ENCODE measurements around the gene TBPL2.
"Not testable (repeated sequence)": the region's sequence is repeated elsewhere in the genome, so short reads cannot be mapped to it uniquely, and the experiment has no call there.

TBPL2 gene

DNA sequence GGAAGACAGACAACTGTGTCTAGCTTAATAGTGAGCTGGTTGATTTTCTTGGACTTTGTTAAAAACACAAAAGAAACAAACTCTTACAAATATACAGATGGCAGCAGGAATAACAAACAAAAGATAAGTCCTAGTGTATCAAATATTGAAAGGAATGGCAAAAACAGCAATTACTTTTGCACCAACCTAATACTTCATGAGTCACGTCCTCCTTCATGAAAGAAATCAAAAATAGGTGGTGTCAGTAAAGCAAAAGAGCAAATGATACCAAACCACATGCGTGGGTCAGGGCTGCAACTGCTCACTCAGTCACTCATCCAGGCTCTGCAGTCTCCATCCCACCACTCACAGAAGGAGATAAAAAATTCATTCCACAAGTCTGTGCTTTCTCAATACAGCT is 40.6 kb downstream of the TBPL2 start:
- no peak for DNase-seq

DNA sequence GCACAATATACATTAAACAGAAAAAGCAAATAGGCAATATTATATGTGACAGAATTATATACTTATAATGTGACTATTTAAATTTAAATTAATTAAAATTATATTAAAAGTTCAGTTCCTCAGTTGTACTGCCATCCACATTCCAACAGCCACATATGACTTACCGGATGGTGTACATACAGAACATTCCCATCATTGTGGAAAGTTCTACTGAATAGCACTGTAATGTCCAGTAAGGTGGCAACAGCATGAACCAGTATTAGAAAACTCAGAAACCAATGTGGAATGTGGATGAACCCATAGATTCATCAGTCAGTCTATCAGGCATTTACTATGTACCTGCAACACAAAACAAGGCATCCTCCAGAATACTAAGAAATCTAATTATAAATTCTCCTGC is 41.2 kb downstream of the TBPL2 start:
- DNase-seq = no peak

- DNase-seq = no peak
Observed at GRCh38 chr14:55398679-55399078, 41.7 kb downstream of the TBPL2 start.

DNA sequence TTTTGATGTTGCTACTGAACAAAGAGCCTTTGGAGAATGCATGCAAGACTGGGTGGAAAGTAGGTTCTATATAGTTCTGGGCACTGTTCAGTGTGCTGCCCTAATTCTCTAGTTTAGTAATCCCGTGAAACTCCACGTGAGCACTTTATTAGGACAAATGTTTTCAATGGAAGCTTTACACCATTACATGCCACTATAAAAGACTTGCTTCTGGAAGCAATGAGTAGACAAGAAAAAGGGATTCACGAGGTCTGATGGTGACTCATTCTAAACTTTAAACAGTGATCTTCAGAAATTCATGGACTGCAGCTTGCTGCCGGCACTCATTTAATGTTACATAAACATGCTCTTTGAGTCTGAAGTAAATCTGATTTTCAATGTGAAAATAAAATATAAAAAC is 51.1 kb downstream of the TBPL2 start:
- no peak for DNase-seq

GRCh38 chr14:55388160-55388559 is 52.3 kb downstream of the TBPL2 start:
- no peak for DNase-seq

GRCh38 chr14:55387121-55387520 is 53.3 kb downstream of the TBPL2 start:
- DNase-seq = no peak

DNA sequence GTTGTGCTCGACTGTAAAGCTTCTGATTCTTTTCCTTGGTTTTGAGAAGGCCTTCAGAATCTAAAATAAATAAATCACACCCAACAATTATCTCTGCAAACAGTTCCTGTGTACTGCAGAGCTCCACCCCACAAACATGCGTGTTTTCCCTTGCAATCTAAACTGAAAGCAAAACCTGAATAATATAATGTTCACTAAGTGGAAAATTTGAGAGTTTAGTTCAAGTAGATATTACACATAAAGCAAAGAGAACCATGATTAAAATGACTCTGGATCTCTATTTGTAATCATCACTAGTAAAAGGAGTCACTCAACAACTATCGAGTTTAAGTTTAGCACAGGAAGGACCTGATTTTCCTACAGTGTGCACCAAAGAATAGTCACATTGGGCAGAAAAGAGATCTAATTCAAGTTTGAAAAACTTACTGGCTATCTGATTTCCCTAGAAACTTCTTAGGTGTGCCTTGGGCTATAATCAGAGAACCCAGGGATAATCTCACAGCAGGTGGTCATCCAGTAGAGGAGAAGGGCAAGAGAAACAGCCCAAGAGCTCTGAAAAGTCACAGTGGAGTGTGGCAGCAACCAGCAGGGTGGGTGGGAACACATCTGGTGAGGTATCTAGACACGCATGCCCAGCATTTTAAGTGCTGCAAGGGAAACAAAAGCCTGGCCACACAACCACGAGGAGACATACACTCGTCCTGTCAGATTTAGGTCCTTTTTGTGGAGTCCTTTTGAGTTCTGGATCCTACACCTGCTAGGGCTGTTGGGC is 54.2 kb downstream of the TBPL2 start:
- DNase-seq = no peak

- no peak for DNase-seq
Observed at GRCh38 chr14:55384536-55384935, 55.9 kb downstream of the TBPL2 start.

- no peak for DNase-seq
Observed at GRCh38 chr14:55383541-55384140, 56.8 kb downstream of the TBPL2 start.

GRCh38 chr14:55383056-55383466 is 57.4 kb downstream of the TBPL2 start:
- DNase-seq = not testable (repeated sequence)

GRCh38 chr14:55382483-55382882 is 57.9 kb downstream of the TBPL2 start:
- DNase-seq = no peak

GRCh38 chr14:55381561-55381960 is 58.9 kb downstream of the TBPL2 start:
- DNase-seq = no peak

DNA sequence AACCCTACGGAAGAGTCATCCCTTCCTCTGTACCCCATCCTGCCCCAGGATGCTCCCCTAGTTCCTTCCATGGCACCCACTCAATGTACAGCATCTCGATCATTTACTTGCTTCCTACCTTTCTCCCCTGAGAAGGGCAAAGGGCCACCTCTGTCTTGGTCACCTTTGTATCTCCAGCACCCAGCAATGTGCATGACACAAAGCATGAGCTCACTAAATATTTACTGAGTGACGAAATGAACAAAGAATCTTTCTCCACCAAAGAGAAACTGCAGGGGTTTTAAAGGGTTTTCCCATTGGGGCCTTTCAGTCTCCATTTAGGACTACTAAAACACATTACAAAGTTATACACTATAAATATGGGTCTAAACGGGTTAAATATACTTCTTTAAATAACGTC is 59.4 kb downstream of the TBPL2 start:
- no peak for DNase-seq

DNA sequence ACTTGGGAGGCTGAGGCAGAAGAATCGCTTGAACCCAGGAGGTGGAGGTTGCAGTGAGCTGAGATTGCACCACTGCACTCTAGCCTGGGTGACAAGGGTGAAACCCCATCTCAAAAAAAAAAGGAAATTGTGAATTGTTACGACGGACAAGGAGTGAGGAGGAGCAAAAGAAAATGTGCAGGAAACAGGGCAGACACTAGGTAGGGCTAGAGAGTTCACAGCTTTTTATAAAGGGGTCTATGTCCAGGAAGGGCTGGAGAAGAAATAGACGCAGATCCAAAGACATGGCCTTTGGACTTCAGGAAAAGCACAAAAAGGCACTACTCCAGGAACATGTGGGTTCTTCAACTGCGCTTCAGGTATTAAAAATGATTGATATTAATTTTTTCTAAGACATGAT is 63.2 kb downstream of the TBPL2 start:
- DNase-seq = no peak

GRCh38 chr14:55374771-55375170 is 65.6 kb downstream of the TBPL2 start:
- no peak for DNase-seq

GRCh38 chr14:55373784-55374705 is 66.4 kb downstream of the TBPL2 start:
- DNase-seq = no peak

DNA sequence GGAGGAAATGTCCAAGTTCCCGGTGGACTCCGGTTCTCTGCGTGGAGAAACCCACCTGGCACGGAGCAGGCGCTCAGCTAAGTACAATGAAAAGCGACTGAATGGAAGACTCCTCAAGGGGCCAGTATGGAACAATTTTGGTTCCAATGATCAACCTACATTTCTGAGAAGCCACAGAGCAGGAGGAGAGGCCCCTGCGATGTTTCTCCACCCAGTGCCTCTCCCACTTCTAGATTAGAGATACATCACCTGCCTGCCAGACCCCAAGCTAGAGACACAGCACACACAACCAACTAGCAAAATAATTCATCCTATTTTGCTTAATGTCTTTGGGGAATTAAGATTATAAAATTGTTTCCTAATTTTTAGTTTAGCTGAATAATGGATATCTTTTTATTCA is 67.6 kb downstream of the TBPL2 start:
- no peak for DNase-seq

DNA sequence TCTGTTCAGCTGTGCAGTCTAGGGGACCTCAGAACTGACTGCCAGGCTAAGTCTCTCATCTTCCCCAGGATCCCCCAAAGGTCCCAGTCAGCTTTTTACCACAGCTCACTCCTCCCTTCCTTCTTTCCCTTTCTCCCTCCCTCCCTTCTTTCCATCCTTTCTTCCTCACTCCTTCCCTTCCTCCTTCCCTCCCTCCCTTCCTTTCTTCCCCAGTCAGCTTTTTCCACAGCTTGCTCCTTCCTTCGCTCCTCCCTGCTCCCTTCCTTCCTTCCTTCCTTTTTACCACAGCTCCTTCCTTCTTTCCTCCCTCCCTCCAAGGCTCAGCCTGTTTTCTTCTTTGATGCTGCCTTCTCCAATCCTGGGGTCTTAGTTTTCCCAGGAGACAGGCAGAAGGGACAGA is 68.0 kb downstream of the TBPL2 start:
- DNase-seq = no peak

GRCh38 chr14:55370883-55371455 is 69.4 kb downstream of the TBPL2 start:
- no peak for DNase-seq

GRCh38 chr14:55366271-55366670 is 74.1 kb downstream of the TBPL2 start:
- DNase-seq = no peak
